Daoy (cell line): ENCODE results near the gene KDM5A. TPM values are rescaled to one million over a fixed set of nuclear protein-coding genes. Genes with fewer than 3 reads are reported as not detected.

Experiments
- DNase-seq: peaks from one replicate; pipeline ENCODE4 v3.0.0-alpha.2; 2015; ENCODE audit warnings: low read depth
- total RNA-seq: library from RNA; depleted of rRNA; stranded (reverse); fragments of >200 nt; shearing (Covaris generic); gene quantifications from 2 replicates; pipeline ENCODE4 v1.2.3, GENCODE V29; 2014

KDM5A gene
- total RNA-seq, 1 experiment from 2014 or later, result 36.3 TPM

DNA sequence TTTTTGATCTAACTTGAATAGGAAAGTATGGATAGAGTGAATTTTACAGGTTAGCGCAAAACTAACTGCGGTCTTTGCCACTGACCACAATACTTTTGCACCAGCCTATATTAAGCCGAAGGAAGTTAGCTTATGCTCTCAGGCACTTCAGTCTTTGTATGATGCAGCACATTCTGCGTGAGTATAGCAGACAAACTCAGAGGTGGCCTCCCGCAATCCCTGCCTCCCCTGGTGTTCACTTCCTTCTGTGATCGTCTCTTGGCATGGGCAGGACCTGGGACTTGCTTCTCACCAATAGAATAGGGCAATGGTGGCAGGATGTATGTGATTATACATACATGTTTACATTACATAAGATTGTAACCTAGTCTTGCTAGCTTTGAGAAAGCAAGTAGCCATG, 116.2 kb downstream of the KDM5A start:
- no peak for DNase-seq

DNA sequence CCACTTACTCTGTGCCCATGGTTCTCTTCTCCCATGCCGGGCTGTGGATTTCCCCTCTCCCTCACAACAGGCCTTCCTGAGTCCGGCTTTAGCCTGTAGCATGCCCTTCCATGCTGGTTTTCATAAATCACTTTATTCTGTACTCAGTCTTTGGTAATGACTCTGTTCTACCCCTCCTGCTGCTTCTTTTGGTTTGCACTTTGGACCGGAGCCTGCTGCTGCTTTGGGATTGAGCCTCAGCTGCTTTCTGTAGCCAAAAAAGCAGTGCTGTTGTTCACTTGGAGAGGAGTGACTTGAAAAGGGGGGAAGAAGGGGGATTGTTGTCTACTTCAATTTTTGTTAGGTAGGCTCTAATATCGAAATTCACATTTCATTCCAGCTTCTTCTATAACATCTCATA, 118.0 kb downstream of the KDM5A start:
- DNase-seq, result no peak

DNA sequence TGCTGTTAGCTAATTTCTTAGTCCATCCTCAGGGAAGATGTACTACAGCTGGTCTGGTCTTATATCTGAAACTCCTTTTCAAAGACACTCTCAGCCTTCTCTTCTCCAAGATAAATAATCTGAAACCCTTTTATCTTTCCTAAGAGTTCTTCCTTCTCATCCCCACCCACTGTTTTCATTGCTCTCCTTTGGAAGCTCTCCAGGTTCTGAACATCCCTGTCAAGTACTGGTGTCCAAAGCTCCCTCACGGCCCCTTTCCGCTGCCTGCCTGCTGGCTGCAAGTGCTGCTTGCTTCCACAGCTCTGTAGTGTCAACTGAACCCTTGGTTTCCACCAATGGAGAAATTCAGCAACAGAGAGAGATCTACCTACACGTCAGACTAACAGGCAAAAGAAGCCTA, 119.9 kb downstream of the KDM5A start:
- DNase-seq, result no peak

DNA sequence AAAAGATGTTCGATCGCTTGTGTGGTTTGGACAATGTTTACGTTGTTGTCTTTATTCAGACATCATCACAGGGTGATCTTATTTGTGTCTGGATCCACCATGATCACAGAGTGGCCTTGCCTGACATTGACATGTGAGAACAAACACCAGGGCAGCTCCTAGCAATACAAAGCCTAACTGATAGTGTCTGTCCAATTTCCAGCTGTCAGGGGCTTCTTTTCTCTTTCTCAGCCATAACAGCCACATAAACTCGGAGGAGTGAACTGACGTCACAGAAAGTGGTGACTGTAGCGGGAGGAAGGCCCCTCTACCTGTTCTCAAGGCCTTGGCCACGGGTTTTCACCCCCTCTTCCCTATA, 120.7 kb downstream of the KDM5A start:
- no peak for DNase-seq

DNA sequence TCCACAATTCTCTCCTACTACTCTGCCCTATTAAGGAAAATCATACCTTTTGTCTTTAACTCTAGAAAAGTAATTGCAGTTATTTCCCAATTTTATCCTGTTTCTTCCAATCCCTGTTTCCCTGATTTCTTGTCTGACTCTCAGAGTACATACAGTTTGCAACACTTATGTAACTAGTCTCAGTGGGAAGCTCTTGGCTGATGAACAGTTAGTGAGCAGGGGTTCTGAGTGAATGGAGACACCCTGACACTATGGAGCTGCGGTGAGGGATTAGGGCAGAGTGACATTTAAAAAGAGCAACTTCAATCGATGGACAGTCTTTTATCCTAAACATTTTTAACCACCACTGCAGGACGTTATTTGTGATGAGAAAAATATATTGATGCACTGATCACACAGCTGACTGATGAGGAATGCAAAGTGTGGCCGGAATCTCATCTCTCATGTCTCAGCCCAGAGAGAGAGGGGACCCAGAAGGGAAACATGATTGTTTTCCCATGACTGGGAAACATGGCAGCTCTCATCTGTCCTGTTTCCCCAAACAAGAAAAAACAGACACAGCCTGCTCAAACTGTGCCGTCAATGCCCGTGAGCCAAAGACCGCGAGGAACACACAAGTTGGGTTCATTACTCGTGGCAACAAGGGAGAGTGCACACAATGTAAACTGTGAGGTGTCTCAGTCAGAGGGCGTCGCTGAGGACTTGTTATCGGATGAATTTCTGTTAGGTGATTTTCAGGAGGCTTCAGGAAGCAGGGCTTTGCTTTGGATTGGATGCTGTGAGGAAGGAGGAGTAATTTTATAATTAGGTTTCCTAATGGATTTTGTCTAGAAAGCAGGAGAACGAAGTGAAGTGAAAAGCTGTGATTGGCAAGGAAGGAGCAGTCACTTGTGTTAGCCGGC, 121.3 kb downstream of the KDM5A start:
- no peak for DNase-seq

DNA sequence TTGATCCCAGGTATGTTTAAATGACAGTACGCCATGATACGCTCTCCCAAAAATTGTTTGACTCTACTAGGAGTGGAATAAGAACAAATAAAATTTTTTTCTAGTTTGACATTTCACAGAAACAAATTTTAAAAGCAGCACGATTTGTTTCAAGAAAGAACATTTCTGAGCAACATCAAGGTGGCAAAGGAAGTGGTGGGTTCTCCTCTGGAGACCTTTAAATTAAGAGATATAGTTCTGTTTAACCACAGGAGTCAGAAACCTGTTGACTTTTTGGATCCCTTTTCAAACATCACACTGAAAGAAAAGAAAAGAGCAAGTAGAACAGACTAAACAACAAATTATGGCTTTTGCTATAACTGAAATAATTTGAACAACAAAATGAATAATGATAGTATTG, 124.0 kb downstream of the KDM5A start:
- DNase-seq, result no peak

DNA sequence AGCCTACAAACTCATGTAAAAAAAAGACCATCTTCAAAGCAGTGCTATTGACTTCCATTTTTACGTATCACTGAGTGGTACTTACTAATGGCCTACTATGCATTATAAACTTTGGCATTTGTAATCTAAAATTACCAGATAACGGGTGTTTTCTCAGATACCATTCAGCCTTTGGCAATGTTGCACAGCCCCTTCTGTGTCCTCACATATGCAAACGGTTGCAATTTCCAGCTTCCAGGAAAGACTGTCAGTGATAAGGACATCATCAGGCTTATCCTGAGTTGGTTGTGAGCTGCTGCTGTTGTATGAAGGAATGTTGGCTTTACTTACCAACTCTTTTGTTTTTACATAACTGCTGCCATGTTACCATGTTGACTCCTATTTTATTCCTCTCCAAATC, 124.9 kb downstream of the KDM5A start:
- DNase-seq, result no peak

DNA sequence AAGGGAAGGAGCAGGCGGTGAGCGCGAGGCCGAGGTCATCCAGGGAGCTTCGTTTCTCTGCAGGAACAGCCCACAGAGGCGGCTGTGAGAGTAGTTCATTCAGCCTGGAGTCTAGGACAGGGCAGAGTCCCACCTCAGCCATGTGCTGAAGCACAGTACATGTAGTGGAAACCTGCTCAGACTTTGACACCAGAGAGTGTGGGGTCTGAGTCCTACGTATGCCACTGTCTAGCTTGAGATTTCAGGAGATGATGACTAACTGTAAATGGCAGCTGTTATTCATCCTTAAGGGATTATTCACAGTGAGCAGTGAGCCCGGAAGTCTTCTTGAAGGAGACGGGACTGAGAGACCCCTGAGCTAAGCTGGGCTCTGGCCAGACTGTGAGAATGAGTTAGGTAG, 125.5 kb downstream of the KDM5A start:
- peak; percentile 35 for DNase-seq

DNA sequence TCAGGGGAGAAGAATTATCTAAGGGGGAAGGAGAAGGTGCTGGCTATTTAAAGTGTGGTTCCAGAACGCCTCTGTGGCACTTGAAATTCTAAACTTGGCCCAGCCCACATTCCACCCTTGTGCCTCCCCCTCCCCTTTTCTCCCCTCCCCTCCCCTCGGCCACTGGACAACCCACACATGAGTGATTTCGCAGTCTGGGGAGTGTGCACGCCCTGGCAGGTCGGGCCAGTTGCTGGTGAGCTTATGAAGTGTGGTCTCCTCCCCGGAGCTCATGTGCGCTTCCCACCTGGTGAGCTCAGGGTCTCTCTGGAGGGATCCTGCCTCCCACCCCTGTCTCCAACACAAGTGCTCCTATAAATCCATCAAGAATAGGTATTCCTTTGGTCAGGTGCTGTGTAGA, 126.3 kb downstream of the KDM5A start, which contains the start of gene SLC6A13:
SLC6A13 (minus strand) TSS at position 20 of the 400 bp plus-strand sequence. CDS start 2,784 bp downstream, outside the sequence.
- no peak for DNase-seq

DNA sequence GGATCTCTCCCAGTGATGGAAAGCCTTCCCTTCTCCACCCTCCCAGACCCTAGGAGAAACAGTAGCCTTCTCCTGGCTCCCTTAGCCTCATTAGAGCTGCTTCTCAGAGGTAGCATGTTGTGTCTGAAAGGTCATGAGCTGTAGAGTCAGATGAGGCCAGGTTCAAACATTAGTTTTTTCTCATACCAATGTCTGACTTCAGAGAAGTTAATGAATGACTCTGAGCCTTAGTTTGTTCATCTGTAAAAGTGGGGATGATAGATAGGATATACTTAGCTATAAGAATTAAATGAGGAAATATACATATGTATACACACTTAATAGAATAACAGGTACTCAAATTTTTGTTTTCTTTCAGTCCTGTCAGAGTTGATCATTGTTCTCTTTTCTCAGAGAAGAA, 127.0 kb downstream of the KDM5A start:
- DNase-seq, result no peak

DNA sequence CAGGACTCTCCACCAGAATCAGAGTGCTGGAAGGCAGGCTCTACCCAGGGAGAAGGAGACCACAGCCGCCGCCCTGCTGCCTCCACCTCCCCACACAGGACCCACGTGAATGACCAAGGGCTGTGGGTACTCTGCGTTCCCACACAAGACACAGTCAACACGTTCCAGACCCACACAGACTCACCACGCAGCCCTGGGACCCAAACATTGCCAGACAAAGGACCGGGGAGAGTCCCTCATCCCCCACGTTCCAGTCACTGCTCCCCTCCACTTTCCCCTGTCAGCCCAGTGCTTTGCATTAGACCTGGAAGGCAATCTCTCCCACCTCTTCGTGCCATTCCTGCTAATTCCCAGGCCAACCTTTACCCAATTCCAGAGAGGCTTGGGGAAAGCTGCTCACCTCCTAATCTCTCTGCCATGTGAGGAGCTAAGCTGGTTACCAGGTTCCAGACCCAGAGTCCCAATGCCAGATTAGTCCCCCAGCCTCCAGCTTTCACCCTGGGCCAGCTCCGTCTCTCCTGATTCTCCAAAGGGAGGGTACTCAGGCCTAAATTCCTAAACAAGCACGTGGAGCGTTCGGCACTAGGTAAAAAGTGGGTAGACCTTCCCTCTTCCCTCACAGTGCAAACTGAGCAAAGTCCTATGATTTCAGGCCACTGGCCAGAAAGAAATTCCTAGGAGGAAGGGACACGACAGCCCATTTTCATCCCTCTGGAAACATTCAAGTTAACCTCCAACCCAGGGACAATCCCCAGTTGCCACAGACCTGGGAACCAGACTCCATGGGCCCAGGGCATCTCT, 131.4 kb downstream of the KDM5A start:
- no peak for DNase-seq

DNA sequence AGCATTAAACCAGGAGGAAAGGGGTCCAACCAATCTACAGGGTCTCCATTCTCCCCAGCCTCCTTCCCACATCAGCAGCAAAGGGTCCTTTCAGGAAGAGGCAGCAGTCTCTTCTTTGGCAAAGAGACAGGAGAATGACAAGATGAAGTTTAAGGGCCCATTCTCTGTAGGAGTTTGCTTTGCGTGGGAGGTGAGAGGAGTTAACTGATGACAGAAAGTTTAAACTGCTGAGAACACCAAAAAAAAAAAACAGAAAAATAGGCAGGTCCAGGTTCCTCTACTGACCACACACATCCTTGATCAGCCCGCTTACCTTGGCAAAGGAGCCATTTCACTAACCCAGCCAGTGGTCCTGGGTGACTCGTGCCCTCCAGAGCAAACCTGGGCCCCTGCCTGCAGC, 132.2 kb downstream of the KDM5A start:
- DNase-seq, result no peak

DNA sequence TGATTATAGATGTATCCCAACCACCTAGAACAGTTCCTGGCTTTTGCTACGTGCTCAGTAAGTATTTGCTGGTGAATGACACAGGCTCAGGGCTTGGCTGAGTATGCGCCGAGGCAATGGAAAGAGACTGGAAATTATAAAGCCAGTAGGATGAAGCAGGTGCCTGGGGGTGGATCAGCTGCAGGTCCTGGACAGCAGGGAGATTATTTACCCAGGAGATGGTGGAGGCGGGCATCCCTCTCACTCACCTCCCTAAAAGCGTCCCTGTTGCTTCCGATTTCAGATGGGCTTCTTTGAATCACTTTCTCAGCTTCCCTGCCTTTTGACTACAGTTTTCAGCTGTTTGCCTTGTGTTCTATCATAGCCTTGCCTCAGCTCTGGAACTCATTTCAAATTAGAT, 132.9 kb downstream of the KDM5A start:
- DNase-seq, result no peak

DNA sequence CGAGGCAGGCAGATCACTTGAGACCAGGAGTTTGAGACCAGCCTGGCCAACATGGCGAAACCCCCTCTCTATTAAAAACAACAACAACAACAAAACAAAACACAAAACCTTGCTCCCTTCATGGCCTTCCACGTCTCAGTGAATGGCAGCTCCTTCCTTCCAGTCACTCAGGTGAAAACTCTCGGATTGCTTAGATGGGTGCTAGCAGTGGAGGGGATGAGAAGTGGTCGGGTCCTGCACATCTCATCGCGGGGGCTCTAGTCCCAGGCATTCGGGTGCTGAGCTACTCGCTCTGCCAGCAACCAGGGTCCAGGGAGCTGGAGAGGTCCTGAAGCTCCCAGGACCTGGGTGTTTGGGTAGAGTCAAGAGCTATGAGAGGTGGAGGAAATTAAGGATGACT, 134.2 kb downstream of the KDM5A start:
- DNase-seq, result no peak

DNA sequence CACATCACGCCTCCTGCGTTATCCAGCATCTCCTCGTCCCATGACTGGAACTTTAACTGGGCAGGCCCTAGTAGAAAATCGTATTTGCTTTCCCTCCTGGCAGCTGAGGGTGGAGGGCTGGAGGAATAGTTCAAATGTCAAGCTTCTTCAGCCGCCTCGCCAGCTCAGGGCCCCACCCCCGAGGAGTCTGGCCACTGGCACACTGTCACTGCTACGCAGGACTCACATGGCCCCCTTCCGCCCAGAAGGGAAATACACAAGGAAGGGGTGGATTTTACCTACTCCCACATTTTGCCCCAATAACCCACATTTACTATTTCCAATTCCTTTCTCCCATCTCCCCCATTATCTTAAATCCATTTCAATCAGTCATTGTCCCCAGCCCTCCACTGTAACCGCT, 135.1 kb downstream of the KDM5A start:
- no peak for DNase-seq

DNA sequence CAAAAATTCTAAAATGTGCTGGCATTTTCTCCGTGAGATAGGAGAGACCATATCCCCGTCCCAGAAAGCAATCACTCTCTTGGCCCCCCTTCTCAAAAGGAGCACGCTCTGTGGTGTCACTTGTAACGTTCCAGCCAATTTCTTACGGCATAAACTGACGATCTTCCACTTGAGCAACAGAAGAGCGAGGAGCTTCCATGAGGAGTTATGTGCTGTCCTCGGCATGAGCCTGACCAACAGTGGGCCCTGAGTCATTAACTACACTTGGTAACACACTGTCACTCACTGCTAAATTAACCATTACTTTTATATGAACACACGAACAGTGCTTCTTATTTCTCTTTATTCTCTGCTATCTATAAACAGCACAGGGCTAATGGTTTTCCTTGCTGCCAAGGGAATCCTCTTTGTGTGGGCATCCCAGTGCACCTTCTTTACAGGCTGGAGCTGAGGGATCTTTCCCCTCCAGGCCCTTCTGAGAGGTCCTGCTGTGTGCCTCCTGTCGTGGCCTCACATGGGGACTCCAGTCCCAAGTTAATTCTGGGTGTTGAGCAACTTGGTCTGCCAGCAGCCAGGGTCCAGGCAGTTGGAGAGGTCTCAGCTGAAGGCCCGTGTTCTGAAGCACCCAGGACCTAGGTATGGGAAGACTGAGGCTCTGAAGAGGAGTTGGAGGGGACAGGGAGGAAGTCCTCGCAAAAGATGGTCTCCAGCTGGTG, 135.8 kb downstream of the KDM5A start:
- no peak for DNase-seq

DNA sequence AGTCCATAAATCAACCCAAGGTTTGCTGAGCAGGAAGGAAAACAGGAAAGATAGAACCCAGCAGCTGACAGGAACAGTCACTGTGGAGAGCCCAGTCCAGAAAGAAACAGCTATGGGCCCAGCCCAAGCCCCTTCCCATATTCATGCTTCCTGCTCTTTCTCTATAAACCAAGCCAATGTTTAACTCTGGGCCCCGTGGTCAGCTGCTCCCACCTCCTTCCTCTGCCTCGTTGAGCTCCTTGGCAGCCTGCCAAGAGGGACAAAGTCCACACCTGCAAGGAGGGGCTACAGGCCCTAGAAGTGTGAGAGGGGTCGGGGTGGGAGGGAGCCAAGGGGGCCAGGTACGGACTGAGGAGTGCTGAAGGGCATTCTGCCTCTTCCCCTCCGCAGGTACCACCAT, 136.5 kb downstream of the KDM5A start:
- DNase-seq, result no peak

DNA sequence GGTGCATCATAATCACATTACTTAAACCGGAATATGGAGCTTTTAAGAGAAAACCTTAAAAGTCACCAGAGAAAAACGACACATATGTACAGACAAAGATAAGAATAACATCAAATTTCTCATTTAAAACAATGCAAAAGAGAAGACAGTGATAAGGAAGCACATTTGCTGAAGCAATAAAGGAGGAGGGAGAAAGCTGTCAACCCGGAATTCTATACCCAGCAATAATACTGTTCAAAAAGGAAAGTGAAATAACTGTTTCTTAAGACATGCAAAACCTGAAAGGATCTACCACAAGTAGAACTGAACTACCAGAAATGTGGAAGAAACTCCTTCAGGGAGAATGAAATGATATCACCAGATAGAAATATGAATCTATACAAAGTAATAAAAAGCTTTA, 141.8 kb downstream of the KDM5A start:
- no peak for DNase-seq

DNA sequence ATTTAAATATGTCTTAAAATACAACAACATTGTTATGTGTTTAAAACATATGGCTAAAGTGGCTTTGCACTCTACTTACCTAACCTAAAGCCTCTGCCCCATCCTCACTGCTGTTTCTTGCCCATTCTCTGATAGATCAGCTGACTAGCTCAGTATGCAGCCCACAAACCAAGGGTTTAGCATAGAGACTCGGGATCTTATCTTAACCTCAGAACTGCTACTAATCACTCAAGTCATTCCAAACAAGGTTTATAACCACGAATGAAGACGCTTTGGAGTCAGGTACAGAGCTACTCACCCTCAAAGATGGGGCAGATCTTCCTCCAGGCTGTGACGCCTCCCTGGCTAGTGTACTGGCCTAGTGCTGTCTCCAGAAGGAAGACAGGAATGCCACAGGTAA, 145.7 kb downstream of the KDM5A start:
- no peak for DNase-seq

DNA sequence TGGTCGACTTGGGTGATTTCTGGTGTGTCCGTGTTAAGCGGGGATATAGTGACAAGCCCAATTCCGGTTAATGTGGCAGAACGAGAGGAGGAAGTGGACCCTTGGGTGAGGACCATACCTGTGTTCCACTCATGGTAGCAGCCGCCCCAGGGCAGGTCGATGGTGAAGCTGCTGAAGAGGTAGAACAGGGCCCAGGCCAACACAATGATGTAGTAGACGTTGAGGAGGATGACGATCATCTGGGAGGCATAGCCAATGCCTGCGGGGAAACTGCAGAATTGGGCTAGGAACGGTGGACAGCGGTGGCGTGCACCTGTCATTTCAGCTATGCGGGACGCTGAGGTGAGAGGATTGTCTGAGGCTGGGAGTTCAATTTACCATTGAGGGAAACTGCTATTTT, 146.6 kb downstream of the KDM5A start:
- no peak for DNase-seq

DNA sequence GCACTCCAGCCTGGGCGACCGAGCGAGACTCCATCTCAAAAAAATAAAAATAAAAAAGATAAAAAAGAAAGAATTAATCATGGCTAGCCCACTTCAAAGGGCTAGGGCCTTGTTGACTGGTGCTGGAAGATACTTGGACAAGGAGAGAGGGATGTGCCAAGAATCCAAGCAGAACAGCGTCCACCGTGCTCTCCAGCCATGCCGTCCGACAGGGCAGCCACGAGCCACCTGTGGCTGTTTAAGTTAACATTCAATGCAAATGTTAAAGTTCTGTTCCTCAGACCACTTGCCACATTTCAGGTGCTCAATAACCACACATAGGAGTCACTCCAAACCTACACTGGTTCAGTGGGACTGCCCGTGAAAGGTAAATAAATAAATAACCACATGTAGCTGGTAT, 147.9 kb downstream of the KDM5A start:
- DNase-seq, result no peak

DNA sequence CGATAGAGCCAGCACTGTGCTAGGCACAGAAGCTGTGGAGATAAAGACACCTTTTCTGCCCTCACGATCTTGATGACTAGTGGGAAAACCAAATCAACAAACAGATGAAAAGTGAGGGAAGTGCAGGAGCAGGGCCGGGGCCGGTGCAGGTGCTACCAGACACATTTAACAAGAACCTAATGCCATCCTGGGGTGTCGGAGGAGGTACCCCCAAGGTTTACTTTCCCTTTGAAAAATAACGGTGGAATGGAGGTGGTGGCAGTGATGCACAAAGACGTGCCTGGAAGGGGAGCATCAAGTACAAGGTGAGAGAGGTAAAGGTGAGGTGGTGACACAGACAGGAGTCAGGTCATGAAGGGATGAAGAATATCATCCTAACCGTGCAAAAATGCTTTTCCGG, 148.6 kb downstream of the KDM5A start:
- DNase-seq, result no peak
